CD4-positive, alpha-beta T cell treated with Interleukin-21 for 1 hour (primary cell): ENCODE data around the gene KLB.
"Not testable (repeated sequence)": the region's sequence is repeated elsewhere in the genome, so short reads cannot be mapped to it uniquely, and the experiment has no call there.

Experiments
- DNase-seq: peaks from one replicate; pipeline ENCODE4 v3.0.0-alpha.2; 2020

Gene KLB

DNA sequence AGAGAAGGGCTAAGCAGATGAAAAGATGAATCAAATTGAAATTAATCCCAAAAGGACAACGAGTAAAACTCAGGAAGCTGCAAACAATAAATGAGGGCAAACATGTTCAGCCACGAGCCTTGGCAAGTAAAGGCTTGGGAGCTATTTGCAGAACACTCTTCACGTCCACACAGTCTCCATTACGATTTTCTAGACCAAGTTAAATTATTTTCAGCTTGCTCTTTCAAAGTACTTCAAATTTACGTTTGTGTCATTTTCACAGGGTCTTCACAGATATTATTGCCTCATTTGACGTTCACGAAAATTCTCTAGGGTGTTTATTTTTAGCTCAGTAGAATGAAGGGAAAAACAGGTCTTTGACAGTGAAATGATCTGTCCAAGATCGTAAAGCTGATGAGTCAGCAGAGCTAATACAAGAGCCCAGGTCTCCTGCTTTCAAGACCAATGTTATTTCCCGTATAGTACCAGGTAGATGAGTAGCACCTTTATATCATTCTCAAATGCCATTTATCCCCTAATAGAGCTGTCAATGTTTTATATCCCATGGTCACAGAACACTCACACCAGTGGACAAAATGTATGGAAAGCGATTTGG, 20.9 kb downstream of the KLB start:
- DNase-seq = no peak

DNA sequence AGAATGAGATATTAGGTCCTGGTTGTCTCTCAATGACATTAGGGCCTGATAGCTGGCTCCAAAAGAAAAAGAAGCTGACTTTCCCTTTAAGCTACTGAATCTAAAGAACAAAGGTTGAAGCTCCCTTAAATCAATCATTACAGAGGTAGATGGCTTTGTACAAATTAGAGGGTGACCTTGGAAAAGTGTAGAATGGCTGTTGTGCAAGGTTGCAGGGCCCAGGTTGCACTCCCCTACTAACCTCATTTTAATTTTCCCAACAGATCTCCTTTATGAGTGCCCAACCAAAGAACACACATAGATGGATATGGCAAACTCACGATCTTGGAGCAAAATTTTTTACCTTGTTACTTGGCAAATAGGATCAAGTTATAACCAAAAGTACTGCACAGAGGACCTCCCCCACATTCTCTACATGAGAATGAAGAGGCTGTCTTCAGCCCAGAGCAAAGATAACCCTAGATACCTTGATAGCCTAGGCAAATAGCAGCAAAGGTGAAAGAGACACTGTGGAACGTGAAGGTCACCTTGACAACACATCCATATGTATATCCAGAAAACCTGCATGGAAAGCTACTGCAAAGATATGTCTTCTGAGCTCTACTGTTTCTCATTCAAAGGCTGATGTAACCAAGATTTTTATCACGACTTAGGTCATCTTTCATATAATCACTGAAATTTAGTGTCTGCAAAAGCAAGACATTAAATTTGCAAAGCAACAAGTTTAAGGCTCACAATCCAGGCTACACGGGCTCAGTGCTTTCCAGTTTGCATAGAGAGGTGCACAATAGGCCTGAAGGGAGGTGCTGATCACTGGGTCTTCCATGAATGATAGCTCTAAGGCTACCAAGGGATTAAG, 23.0 kb downstream of the KLB start:
- DNase-seq = no peak

DNA sequence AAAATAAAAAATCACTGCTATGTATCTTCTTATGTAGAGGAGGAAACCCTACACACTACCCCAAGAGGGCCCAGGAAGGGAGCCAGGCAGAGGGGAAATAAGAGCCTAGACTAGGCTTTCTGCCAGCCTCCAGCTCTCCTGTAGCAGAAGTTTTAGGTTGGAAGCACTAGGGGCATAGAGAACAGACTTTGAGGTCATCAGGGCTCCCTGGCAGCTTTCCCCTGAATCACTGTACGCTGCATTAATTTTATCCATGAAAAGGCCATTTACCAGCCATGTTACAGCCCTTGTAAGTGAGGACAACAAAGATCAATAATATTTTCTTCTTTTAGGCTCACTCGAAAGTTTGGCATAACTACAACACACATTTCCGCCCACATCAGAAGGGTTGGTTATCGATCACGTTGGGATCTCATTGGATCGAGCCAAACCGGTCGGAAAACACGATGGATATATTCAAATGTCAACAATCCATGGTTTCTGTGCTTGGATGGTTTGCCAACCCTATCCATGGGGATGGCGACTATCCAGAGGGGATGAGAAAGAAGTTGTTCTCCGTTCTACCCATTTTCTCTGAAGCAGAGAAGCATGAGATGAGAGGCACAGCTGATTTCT, 27.3 kb downstream of the KLB start:
- DNase-seq = no peak

DNA sequence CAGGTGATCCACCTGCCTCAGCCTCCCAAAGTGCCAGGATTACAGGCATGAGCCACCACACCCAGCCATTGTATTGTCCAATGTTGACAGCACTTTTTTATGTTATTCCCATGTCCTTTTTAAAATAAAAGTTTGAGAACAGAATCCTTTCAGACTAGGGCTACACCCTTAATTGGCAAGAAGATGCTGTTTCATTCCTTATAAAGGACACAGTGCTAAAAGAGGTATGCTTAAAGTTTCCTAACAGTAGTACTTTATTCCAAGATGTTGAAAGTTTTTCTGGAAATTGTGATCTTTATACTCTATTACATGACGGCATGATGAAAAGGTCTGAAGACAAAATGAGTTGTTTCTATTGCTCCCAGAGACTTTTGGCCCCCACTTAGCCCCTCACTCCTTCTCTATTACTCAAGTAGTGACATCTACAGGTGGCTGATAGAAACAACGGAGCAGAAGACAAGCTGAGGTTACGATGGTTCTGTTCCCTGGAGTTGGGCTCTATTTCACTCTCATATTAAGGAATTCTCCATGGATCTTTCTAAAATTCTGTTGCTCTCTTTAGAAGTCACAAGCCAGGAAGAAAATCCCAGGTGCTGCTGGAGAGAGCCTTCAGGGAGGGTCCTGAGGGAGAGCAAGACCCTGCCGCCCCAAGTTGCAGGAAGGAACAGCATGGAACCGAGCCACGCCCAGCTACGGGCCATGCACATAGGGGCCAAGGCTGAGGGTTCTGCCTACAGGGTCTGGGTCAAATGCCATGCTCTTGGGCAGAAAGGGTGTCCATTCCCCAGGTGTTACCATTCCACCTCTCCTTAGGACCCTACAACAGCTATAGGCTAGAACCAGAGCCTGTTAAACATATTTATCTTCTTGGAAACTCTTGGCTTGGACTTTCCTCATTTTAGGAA, 29.2 kb downstream of the KLB start:
- no peak for DNase-seq

DNA sequence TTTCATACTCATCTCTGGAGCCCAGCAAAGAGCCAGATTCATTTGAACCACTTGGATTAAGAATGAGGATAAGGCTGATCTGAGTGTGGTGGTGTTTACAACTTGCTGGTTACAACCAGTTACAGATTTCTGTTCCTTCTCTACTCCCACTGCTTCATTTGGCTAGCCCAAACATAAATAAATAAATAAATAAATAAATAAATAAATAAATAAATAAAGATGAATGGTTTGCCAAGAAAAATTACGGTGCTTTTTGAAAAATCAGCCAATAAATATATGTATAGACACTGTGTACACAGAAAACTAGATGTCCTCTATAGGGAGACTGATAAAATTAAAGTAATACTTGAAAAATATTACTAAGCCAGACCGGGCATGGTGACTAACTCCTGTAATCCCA, 34.9 kb downstream of the KLB start:
- DNase-seq = no peak

DNA sequence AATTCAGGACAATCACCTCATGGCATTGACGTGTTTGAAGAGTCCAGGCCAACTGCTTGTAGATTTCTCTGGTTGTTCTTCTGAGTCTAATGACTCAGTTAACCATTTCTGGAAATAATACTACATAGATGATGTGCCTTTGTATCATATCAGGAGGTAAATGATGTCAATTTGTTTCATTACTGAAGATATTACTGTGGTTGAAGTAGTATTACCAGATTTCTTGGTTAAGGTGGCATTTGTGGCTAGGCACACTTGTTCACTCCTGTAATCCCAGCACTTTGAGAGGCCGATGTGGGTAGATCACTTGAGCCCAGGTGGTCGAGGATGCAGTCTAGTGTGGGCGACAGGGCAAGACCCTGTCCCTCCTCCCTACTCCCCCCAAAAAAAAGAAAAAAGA, 36.3 kb downstream of the KLB start:
- no peak for DNase-seq

DNA sequence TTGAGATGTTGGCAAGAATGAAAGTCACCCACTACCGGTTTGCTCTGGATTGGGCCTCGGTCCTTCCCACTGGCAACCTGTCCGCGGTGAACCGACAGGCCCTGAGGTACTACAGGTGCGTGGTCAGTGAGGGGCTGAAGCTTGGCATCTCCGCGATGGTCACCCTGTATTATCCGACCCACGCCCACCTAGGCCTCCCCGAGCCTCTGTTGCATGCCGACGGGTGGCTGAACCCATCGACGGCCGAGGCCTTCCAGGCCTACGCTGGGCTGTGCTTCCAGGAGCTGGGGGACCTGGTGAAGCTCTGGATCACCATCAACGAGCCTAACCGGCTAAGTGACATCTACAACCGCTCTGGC, 39.7 kb downstream of the KLB start:
- no peak for DNase-seq

DNA sequence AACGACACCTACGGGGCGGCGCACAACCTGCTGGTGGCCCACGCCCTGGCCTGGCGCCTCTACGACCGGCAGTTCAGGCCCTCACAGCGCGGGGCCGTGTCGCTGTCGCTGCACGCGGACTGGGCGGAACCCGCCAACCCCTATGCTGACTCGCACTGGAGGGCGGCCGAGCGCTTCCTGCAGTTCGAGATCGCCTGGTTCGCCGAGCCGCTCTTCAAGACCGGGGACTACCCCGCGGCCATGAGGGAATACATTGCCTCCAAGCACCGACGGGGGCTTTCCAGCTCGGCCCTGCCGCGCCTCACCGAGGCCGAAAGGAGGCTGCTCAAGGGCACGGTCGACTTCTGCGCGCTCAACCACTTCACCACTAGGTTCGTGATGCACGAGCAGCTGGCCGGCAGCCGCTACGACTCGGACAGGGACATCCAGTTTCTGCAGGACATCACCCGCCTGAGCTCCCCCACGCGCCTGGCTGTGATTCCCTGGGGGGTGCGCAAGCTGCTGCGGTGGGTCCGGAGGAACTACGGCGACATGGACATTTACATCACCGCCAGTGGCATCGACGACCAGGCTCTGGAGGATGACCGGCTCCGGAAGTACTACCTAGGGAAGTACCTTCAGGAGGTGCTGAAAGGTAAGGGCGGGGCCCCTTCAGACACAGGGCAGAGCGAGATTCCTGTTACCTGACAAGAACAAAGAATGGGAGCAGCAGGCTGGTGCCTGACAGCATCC, 40.3 kb downstream of the KLB start:
- peak; percentile 59 for DNase-seq

DNA sequence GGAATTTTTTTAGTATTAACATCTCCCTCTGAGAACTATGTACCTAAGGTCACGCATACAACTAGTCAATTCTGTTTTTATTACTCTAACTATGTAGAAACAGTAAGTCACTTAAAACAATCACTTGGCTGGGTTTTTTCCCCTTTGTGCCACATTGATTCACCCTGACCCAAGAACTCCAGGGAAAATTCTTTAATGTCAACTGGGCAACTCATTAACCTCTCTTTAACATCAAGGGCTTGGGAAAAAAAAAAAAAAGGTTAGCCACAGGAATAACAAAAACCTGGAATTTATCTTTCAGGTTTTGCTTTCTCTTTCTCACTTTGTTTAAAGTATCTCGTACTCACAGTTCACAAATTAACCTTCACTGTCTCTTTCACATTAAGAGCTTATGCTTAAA, 43.9 kb downstream of the KLB start:
- no peak for DNase-seq

DNA sequence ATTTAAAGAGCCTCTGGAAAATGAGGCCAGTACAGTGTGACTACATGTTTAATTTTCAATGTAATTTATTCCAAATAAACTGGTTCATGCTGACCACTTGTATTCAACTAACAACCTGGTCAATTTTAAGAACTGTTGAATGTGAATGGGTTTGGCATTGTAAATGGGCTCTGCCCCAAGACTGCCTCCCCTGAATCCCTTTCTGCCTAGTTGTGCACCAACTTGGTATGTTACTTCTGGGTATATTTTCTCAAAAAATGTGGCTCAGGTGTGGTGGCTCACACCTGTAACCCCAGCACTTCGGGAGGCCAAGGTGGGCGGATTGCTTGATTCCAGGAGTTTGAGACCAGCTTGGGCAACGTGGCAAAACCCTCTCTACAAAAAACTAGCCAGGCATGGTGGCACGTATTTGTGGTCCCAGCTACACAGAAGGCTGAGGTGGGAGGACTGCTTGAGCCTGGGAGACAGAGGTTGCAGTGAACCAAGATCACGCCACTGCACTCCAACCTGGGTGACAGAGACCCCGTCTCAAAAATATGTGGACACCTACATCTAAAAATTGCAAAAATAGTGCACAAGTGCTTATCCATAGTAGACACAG, 44.8 kb downstream of the KLB start:
- DNase-seq = no peak

DNA sequence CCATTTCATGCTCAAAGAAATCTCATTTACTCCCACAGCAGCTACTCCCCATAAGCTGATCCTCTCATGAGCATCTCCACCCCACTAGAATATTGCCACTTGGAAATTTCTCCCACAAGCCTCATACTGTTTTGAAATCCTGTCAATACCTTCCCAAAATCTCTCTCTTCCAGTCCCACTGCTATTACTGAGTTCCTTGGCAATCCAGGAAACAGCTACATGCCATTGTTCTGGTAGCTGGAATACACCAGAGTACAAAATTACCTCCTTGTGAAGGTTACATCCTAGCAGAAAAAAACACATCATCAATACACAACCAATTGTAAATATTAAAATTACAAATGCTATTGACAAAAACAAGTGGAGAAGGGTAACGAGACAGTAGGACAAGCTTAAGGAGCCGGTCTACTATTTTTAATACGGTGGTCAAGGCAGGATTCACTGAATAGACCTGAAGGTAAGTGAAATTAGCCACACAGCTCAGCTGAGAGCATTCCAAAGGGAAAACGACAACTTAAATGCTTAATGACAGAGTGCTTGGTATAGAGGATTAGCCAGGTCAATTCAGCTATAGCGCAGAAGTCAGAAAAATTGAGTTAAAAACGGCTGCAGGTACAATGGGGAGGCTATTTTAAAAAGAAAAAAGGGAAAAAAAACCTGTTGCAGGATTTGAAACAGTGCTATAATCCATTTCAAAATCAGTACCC, 45.6 kb downstream of the KLB start:
- no peak for DNase-seq

DNA sequence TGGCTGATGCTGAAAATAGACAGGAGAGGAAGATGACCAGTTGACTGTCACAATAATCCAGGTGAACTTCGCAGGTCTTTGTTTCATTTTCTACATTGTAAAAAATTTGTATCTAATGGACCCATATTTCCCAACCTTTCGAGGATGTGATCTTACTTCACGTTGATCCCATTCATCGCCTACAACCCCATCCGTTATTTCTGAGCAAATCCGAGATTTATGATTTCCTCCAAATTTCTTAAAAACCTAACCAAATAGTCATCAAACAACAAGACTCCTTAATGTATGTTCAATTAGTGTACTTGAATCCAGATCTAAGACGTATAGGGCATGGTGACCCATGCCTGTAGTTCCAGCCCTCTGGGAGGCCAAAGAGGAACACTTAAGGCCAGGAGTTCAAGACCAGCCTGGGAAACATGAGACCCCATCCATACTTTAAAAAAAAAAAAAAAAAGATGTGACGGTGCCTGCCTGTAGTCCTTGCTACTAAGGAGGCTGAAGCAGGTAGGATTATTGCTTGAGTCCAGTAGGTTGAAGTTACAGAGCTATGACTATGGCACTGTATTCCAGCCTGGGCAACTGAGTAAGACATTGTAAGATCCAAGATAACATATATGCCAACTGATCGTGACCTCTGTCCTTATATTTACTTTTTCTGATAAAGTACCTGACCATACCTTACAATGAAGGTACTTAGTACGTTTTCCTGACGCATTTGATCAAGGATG, 46.3 kb downstream of the KLB start:
- DNase-seq = no peak

DNA sequence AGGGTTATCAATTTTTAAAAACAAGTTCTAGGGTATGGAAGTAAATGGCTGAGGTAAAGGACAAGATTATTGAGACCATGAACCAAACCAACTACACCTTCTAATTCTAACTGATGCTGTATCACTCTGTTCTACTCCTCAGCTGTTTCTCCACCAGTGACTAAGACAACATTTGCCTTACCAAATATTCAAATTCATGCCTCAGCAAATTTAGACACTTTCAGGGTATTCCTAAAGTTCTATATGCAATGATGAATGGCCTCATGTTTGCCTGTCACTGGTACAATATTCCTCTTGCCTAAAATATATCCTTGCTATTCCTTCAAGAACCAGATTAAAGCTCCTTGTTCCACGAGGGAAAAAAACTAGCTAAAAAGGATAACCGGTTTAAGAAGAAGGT, 47.0 kb downstream of the KLB start:
- no peak for DNase-seq

DNA sequence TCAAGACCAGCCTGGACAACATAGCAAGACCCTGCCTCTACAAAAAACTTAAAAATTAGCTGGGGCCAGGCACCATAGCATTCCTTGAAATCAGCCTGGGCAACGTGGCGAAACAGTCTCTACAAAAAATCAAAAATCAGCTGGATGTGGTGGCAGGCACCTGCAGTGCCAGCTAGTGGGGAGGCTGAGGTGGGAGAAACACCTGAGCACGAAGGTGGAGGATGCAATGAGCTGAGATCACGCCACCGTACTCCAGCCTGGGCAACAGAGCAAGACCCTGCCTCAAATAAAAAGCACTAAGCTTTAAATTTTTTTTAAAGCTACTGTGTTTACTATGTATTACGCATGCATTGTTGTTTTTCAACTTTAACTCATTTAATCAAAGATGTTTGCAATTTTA, 48.8 kb downstream of the KLB start:
- DNase-seq = no peak

DNA sequence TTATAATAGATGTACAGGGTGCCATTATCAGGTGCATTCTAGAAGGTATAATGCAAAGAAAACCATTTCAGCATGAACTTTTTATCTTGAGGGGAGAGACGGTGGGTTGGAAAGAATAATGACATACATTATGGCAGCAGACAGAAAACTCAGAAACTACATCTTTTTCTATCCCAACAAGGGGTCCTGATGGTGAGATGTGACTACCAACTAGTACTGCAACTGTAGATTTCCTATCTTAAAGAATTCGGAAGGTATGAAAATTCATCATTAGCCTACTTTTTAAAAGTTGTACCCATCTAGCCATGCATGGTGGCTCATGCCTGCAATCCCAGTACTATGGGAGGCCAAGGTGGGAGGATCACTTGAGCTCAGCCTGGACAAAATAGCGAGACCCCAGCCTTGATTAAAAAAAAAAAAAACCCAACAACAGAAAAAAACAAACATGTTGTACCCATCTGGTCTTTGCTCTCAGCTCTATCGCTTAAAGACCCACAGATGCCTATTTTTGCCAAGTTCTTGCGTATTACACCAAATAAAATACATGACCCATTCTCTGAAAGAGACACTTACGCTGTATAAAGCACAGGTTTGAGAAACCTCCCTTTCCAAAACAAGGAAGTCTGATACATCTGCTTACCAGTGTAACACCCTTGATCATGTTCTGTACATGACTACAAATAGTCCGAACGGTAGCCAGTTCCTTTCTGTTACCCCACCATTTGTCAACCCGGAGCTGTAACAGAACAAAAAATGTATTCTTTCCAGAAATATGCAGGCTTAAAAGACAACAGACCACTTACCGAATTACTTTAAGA, 50.4 kb downstream of the KLB start:
- no peak for DNase-seq

DNA sequence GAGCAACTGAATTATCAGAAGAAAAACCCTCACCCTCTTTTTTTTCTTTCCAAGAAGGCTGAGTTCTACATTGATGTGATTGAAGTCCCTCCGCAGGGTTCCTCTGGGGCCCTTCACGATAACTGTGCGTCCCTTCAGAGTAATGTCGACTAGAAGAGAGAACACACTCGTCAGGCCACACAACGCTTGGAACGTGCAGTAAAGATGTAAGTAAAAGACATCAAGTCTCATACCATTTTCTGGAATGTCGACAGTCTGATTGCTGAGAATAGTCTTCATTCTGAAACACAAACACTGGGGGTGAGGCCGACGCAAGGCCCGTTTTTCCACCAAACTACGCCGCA, 51.4 kb downstream of the KLB start:
- not testable (repeated sequence) for DNase-seq

DNA sequence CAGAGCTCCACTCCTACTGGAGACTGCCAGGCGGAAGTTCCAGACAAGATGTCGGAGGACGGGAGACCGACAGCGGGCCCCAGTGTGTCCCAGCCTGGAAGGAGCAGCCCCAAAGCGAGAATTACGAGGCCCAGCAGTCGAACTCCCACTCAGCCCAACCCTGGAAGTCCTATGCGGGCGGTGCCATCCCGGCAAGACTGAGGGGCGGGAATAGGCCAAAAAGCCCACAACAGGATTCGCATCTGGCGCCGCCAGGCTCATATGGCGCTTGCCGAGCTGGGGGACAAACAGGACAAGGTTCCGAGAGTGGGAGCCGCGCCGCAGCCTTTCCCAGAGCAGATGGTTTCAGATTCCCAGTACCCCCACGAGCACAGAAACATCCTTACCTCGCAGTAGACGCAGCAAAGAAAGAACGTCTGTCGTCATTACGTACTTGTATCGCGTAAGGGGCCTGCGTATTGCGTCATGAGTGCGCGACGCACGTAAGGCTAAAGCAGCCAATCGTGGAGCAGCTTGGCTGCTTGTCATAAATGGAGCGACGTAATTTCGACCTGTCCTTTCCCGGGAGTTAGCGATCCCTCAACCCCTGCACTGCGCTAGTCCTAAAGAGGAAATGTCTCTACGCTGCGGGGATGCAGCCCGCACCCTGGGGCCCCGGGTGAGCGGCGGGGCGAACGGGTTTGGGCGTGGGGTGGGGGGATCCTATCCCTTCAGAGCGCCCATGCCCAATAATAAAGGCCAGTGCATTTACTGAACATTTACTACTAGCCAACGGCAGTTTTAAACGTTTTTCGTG, 52.0 kb downstream of the KLB start, which contains the start of the genes LIAS and RPL9:
Gene LIAS, plus strand, starts transcription at position 552 of the 796 bp plus-strand sequence. Its CDS starts 62 bp downstream, at position 614.
Gene RPL9, minus strand, starts transcription at position 418 of the 796 bp plus-strand sequence. CDS start 483 bp downstream, outside the sequence.
- DNase-seq = peak; percentile 96

DNA sequence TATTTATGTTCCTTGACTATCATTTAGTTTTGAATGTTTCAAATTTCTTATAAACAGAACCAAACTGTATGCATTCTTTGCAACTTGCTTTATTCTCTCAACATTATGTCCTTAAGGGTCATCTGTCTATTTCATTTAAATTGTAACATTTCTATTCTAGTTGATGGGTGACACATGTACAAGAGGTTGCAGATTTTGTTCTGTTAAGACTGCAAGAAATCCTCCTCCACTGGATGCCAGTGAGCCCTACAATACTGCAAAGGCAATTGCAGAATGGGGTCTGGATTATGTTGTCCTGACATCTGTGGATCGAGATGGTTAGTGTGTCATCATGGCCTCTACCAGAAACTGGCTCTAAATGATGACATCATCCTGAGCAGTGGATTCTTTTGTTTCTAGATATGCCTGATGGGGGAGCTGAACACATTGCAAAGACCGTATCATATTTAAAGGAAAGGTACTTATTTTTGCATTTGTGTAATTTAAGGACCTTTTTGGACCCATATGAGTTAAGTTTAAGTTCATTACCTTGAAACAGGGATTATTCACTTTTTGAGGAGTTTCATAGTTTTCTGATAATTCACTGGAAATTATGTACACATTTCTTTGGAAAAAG, 58.3 kb downstream of the KLB start:
- DNase-seq = no peak
